HS-27A (cell line): ENCODE data around the gene EXOG.

Experiments
- DNase-seq: peaks from one replicate; pipeline ENCODE4 v3.0.0-alpha.2; 2012; ENCODE audit warnings: low read depth, missing footprints

The EXOG gene

DNA sequence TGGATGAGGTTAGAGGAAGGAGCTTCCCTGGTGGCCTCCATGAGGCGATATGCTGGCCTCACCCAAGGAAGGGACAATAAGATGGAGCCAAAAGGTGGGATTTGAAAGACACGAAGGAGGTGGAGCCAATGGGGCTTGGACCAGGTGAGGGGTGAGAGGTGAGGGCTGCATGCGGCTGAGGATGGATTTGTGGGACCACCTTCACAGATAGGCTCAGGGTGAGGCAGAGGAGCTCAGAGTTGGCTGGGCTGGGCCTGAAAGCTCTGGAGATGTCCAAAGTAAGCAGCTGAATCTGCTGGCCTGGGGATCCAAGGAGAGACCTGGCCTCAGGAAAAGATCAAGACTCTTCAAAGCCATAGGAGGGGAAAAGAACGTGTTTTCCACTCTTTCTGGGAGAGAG lies 49.8 kb downstream of the EXOG start:
- DNase-seq = no peak

- DNase-seq = no peak
These were observed 52.2 kb downstream of the EXOG start for GRCh38 chr3:38548154-38548931.

DNA sequence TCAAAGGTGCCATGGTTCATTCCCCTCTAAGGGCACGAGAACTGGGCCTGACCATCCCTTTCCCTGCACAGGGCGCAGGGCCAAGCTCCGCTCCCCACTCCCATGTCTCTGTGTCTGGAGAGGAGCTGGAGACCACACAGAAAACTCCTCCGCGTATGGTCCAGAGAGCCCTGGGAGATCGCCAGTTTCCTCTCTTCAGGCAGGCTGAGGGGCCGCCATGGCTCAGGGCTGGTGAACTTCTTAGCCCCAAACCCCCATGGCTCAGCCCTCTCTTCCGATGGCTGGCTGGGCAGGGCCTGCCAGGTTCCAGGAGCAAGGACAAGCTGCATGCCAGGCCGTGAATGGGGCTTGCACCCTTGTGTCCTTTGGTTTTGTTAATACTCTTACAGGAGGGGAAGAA lies 52.9 kb downstream of the EXOG start:
- no peak for DNase-seq

DNA sequence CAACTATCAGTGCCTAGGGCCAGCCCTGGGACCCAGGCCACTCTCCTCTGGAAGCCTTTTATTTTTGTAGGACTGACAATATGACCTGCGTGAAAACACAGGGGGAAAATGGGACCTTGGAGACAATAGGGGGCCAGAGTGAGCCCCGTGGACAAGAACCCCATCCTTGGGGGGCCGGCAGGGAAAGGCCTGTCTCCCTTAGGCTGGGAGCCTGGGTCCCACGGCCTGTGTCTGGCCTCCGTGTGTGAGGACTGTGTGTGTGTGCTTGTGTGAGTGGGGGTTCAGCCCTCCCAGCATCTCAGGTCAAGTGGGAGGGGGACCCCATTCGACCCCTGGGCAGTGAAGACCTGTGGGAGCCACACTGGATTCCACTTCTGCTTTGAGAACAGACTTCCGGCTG lies 53.3 kb downstream of the EXOG start:
- no peak for DNase-seq

GRCh38 chr3:38549957-38550840 lies 54.1 kb downstream of the EXOG start:
- no peak for DNase-seq

GRCh38 chr3:38551026-38551832 lies 55.1 kb downstream of the EXOG start:
- DNase-seq = no peak

GRCh38 chr3:38552364-38552763 lies 56.2 kb downstream of the EXOG start:
- DNase-seq = no peak

DNA sequence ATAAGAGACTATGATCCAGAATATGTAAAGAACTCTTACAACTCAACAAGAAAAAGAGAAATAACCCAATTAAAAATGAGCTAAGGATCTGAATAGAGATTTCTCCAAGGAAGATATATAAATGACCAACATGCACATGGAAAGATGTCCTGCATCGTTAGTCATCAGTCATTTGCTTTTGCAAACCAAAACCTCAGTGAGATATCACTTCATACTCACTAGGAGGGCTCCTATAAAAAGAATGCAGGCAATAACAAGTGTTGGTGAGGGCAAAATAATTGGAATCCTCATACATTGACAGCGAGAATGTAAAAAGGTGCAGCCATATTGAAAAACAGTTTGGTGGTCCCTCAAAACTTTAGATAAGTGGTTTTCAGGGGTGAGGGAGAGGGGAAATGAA lies 56.9 kb downstream of the EXOG start:
- no peak for DNase-seq

GRCh38 chr3:38554127-38554827 lies 58.1 kb downstream of the EXOG start:
- DNase-seq = no peak

GRCh38 chr3:38555149-38555840 lies 59.2 kb downstream of the EXOG start:
- DNase-seq = no peak

GRCh38 chr3:38555926-38556325 lies 59.8 kb downstream of the EXOG start:
- DNase-seq = no peak

- no peak for DNase-seq
These were observed 60.7 kb downstream of the EXOG start for GRCh38 chr3:38556640-38557358.

GRCh38 chr3:38558864-38559263 lies 62.7 kb downstream of the EXOG start:
- no peak for DNase-seq

- DNase-seq = no peak
These were observed 64.1 kb downstream of the EXOG start for GRCh38 chr3:38560284-38560683.

DNA sequence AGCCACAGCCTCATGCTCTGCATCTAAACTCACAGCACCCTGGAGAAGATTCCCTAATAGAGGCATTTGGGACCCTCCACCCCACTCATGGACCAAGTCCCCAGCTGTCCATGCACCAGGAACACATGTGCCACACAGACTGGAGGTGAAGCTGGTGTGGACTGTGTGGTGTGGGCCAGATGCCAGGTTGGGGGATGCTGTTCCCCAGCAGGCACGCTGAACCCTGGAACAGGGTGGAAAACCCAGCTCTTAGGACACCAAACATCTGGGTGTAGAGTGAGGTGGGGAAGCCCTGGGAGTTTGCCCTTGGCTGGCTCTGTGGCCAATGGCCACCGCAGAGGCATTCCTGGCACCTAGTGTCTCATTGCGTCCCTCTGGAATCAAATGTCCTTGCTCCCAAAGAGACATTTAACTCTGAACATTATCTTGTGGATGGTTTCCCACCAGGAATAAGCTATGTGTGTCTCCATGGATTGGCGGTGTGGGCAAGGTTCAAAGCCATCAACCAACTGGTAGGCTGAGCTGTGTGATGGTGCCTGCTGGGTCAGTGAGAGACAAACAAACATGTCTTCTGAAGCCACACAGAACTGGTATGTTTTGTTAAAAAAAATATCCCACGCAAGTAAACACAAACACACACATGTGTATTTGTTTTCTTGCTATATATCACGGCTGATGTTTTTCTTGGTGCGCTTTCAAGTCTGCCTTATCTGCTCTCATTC lies 65.0 kb downstream of the EXOG start:
- DNase-seq = no peak

- DNase-seq = no peak
These were observed 65.8 kb downstream of the EXOG start for GRCh38 chr3:38561746-38562466.

DNA sequence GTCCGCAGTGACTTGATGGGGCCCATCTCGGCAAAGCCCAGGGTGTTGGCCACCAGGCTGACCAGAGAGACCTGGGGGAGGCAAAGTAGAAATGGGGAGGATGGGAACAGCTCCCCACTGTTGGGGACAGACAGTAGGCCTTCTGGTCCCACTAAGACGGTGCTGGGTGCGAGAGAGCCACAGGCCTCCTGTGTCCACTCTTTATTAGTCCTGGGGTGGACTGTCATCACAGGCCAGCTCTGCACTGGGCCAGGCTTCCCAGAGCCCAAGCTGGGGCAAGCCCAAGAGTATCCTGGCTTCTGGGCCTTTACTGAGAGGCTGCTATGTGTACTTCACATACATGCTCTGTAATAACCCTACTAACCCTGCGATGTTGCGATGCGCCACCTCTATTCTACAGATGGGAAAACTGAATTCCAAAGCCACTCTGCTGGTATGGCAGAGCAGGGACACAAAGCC lies 66.4 kb downstream of the EXOG start:
- DNase-seq = no peak

DNA sequence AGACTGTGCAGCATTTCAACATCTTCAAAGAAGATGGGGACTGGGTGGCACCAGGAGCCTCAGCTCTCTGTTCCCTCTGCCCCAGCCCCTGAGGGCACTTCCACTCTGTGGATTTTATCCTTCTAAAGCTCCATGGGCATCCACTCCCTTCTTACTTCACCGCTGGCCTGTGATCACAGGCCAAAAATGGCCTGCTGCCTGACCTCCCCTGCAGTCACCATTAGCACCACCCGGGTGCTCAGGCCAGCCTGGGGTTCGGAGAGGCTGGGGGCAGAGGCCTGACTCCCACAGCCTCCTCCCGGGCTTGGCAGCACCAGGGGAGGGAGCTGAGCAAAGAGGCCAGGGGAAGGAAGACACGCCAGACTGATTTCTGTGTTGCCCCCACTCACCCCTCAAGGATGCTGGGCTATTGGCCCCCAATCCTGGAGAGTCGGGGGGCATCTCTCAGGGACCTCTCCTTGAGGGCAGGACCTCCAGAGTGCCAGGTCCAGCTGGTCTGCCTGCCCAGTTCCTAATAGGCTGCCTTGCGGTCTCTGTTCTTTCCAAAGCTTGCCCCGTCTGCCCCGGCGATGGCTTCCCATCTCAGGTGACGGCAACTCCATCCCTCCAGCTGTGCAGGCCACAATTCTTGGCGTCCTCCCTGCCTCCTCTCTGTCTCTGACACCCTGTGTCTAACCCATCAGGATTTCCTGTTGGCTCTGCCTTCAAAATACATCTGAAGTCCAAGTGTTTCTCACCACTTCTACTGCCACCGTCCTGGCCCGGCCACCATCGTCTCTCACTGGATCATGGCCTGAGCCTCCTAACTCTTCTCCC lies 67.1 kb downstream of the EXOG start:
- no peak for DNase-seq
